HEK293 (cell line): ENCODE measurements around the gene HMGB2.

ENCODE experiments used
- CTCF ChIA-PET: fragments of 350-600 bp; formaldehyde crosslinking; extraction: SDS; loops from one replicate; lab custom pipeline; 2021; ENCODE audit warnings: antibody characterized with exemption; lab: Yijun Ruan, JAX
- POLR2A ChIA-PET: fragments of 300-600 bp; formaldehyde crosslinking; extraction: SDS; loops from one replicate; lab custom pipeline; 2020; ENCODE audit warnings: antibody characterized with exemption, inconsistent platforms; lab: Yijun Ruan, JAX
- H3K27ac ChIP-seq: fragments of 200-500 bp; sonication (Bioruptor generic); 2 replicates; pipeline ENCODE4 v1.5.1; 2014; ENCODE audit warnings: low read depth, low read length, control low read depth, inconsistent platforms; ENCODE audit errors: extremely low read depth
- H3K36me3 ChIP-seq, 2 experiments: fragments of 200-500 bp in 1 of 2; sonication (Bioruptor generic) in 1 of 2; 1 replicate in 1 of 2; 2 replicates in 1 of 2; pipeline ENCODE4 v1.5.1; 2014 to 2017; ENCODE audit warnings: inconsistent platforms in 2 of 2, low read length in 2 of 2; ENCODE audit not compliant: control insufficient read depth in 2 of 2, insufficient read depth in 1 of 2
- H3K4me1 ChIP-seq: fragments of 200-500 bp; sonication (Bioruptor generic); 2 replicates; pipeline ENCODE4 v1.5.1; 2014; ENCODE audit warnings: mild to moderate bottlenecking, low read length, inconsistent platforms; ENCODE audit not compliant: control insufficient read depth, insufficient read depth
- H3K4me3 ChIP-seq: 2 replicates; pipeline ENCODE4 v1.5.1; 2011; ENCODE audit warnings: low read depth, mild to moderate bottlenecking, control low read depth, low read length, moderate library complexity
- H3K9me3 ChIP-seq: fragments of 200-500 bp; sonication (Bioruptor generic); 2 replicates; pipeline ENCODE4 v1.5.1; 2014; ENCODE audit warnings: low read depth, low read length, inconsistent platforms; ENCODE audit not compliant: control insufficient read depth, insufficient read depth
- KLF1 ChIP-seq: fragments of 450-650 bp; formaldehyde crosslinking; IDR thresholded peaks from 2 replicates; pipeline ENCODE4 v1.5.1; 2016; ENCODE audit warnings: missing biosample characterization, missing genetic modification characterization
- MZF1 ChIP-seq: fragments of 450-650 bp; formaldehyde crosslinking; IDR thresholded peaks from 2 replicates; pipeline ENCODE4 v1.5.1; 2017; ENCODE audit warnings: missing biosample characterization, missing genetic modification characterization, borderline replicate concordance
- RBAK ChIP-seq: fragments of 450-650 bp; formaldehyde crosslinking; IDR thresholded peaks from 2 replicates; pipeline ENCODE4 v1.5.1; 2016; ENCODE audit warnings: missing biosample characterization, missing genetic modification characterization
- SCRT2 ChIP-seq: fragments of 450-650 bp; formaldehyde crosslinking; IDR thresholded peaks from 2 replicates; pipeline ENCODE4 v1.5.1; 2016; ENCODE audit warnings: missing biosample characterization, missing genetic modification characterization
- ZFHX2 ChIP-seq: fragments of 450-650 bp; formaldehyde crosslinking; conservative IDR thresholded peaks from 2 replicates; pipeline ENCODE4 v1.5.1; 2016; ENCODE audit warnings: missing biosample characterization, missing genetic modification characterization
- ZNF114 ChIP-seq: fragments of 450-650 bp; formaldehyde crosslinking; IDR thresholded peaks from 2 replicates; pipeline ENCODE4 v1.5.0; 2017; ENCODE audit warnings: missing biosample characterization, missing genetic modification characterization
- ZNF223 ChIP-seq: fragments of 450-650 bp; formaldehyde crosslinking; IDR thresholded peaks from 2 replicates; pipeline ENCODE4 v1.5.1; 2016; ENCODE audit warnings: missing biosample characterization, missing genetic modification characterization
- ZNF266 ChIP-seq: fragments of 450-650 bp; formaldehyde crosslinking; IDR thresholded peaks from 2 replicates; pipeline ENCODE4 v1.5.1; 2016; ENCODE audit warnings: missing biosample characterization, missing genetic modification characterization, low read depth
- ZNF521 ChIP-seq: fragments of 450-650 bp; formaldehyde crosslinking; IDR thresholded peaks from 2 replicates; pipeline ENCODE4 v1.5.1; 2017; ENCODE audit warnings: missing biosample characterization, mild to moderate bottlenecking, missing genetic modification characterization
- ZNF558 ChIP-seq: fragments of 450-650 bp; formaldehyde crosslinking; IDR thresholded peaks from 2 replicates; pipeline ENCODE4 v1.5.1; 2016; ENCODE audit warnings: missing biosample characterization, missing genetic modification characterization
- ZNF600 ChIP-seq: fragments of 450-650 bp; formaldehyde crosslinking; IDR thresholded peaks from 2 replicates; pipeline ENCODE4 v1.5.1; 2016; ENCODE audit warnings: missing biosample characterization, missing genetic modification characterization
- ZNF624 ChIP-seq: fragments of 450-650 bp; formaldehyde crosslinking; IDR thresholded peaks from 2 replicates; pipeline ENCODE4 v1.5.1; 2017; ENCODE audit warnings: missing biosample characterization, missing genetic modification characterization
- ZNF660 ChIP-seq: fragments of 450-650 bp; IDR thresholded peaks from 2 replicates; pipeline ENCODE4 v1.5.1; 2018; ENCODE audit warnings: missing biosample characterization, mild to moderate bottlenecking, missing genetic modification characterization
- ZNF747 ChIP-seq: fragments of 450-650 bp; formaldehyde crosslinking; IDR thresholded peaks from 2 replicates; pipeline ENCODE4 v1.5.1; 2016; ENCODE audit warnings: missing biosample characterization, missing genetic modification characterization
- ZNF776 ChIP-seq: fragments of 450-650 bp; formaldehyde crosslinking; IDR thresholded peaks from 2 replicates; pipeline ENCODE4 v1.5.0; 2017; ENCODE audit warnings: missing biosample characterization, missing genetic modification characterization, borderline replicate concordance
- ZNF830 ChIP-seq: fragments of 450-650 bp; IDR thresholded peaks from 2 replicates; pipeline ENCODE4 v1.5.0; 2018; ENCODE audit warnings: missing biosample characterization, missing genetic modification characterization, low read depth, mild to moderate bottlenecking, moderate library complexity
- ZNF843 ChIP-seq: fragments of 450-650 bp; formaldehyde crosslinking; IDR thresholded peaks from 2 replicates; pipeline ENCODE4 v1.5.1; 2016; ENCODE audit warnings: missing biosample characterization, missing genetic modification characterization
- TF ChIP-seq, protein P1 (sequence below): fragments of 450-650 bp; formaldehyde crosslinking; IDR thresholded peaks from 2 replicates; pipeline ENCODE4 v1.5.1; 2017; ENCODE audit warnings: missing biosample characterization, mild to moderate bottlenecking, missing genetic modification characterization, moderate library complexity
- TF ChIP-seq, protein P2 (sequence below): fragments of 450-650 bp; IDR thresholded peaks from 2 replicates; pipeline ENCODE4 v1.5.1; 2018; ENCODE audit warnings: missing biosample characterization, missing genetic modification characterization
- TF ChIP-seq, protein P3 (sequence below): fragments of 450-650 bp; formaldehyde crosslinking; IDR thresholded peaks from 2 replicates; pipeline ENCODE4 v1.5.1; 2016; ENCODE audit warnings: missing biosample characterization, missing genetic modification characterization
- TF ChIP-seq, protein P4 (sequence below): fragments of 450-650 bp; formaldehyde crosslinking; IDR thresholded peaks from 2 replicates; pipeline ENCODE4 v1.5.1; 2017; ENCODE audit warnings: missing biosample characterization, missing genetic modification characterization

Gene HMGB2

DNA sequence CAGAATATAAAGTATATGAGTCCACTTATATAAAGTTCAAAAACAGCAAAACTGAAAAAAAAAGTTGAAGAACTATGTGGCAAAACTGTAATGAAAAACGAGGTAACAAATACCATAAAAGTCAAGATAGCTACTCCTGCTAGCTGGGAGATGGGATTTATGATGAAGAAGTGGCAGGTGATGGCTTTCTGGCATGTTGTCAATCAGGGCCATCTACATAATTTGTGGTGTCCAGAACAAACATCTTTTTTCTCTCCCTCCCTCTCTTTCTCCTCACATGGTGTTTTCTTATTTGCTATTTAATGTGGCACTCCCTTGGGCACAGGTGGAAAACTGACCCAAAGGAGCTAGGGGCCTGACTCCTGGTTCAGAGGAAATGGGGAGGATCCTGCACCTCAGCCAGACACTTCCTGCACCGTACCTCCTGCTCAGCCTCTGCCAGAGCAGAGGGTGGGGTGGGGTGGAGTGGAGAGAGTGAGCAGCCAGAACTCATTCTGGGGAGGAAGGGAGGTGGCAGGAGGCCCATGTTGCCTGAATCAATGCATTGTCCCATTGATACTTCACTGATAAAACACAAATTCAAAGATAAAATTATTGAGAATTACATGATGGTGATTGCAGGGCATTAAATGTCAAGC, 31.3 kb upstream of the HMGB2 start:
- Histone ChIP-seq H3K36me3 (no peaks in the 10 kb centered on the region), H3K4me1 (no peaks in the 10 kb centered on the region), H3K9me3 (no peaks in the 10 kb centered on the region), H3K4me3 (no peak overlapping the region), H3K27ac (no peak overlapping the region)
- ChIA-PET POLR2A (interaction anchor here (1.3 kb wide), 1 partner anchor 31 kb away, joined by 4 read pairs; the partner anchor contains the start of gene HMGB2), CTCF (no interaction called here)
- TF ChIP-seq ZNF600 (tag by site-specific recombination) (0 out of 2 replicates have a peak, but pooled peaks have one; percentile 44), ZNF624 (tag by site-specific recombination) (no peak), ZNF776 (tag by site-specific recombination) (no peak), ZNF114 (no peak), MZF1 (tag by site-specific recombination) (no peak), ZNF660 (no peak)

DNA sequence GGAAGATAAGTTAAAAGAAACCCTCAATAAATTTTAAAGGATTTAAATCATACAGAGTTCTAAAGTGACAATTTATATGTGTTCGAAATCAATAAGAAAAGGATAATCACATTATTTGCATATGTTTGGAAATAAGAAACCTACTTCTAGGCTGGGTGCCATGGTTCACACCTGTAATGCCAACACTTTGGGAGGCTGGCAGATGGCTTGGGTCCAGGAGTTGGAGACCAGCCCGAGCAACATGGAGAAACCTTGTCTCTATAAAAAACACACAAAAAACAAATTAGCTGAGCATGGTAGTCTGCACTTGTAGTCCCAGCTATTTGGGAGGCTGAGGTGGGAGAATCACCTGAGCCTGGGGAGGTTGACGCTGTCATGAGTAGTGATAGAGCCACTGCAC, 28.5 kb upstream of the HMGB2 start:
- no peaks in the 10 kb centered on the region for H3K9me3 ChIP-seq
- POLR2A ChIA-PET: no interaction called here
- H3K27ac ChIP-seq: no peak overlapping the region
- H3K4me1 ChIP-seq: no peaks in the 10 kb centered on the region
- H3K36me3 ChIP-seq: no peaks in the 10 kb centered on the region
- no peak overlapping the region for H3K4me3 ChIP-seq
- TF ChIP-seq, protein P1, sequence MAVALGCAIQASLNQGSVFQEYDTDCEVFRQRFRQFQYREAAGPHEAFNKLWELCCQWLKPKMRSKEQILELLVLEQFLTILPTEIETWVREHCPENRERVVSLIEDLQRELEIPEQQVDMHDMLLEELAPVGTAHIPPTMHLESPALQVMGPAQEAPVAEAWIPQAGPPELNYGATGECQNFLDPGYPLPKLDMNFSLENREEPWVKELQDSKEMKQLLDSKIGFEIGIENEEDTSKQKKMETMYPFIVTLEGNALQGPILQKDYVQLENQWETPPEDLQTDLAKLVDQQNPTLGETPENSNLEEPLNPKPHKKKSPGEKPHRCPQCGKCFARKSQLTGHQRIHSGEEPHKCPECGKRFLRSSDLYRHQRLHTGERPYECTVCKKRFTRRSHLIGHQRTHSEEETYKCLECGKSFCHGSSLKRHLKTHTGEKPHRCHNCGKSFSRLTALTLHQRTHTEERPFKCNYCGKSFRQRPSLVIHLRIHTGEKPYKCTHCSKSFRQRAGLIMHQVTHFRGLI (tag by site-specific recombination): no peak
- no peak for TF ChIP-seq ZNF843
- TF ChIP-seq ZNF558: no peak
- TF ChIP-seq KLF1: no peak
- TF ChIP-seq ZNF747 (tag by site-specific recombination): no peak
- TF ChIP-seq RBAK (tag by site-specific recombination): no peak
- TF ChIP-seq ZFHX2: no peak
- no peak for TF ChIP-seq ZNF223 (tag by site-specific recombination)
- no peak for TF ChIP-seq SCRT2 (tag by site-specific recombination)
- TF ChIP-seq, protein P2, sequence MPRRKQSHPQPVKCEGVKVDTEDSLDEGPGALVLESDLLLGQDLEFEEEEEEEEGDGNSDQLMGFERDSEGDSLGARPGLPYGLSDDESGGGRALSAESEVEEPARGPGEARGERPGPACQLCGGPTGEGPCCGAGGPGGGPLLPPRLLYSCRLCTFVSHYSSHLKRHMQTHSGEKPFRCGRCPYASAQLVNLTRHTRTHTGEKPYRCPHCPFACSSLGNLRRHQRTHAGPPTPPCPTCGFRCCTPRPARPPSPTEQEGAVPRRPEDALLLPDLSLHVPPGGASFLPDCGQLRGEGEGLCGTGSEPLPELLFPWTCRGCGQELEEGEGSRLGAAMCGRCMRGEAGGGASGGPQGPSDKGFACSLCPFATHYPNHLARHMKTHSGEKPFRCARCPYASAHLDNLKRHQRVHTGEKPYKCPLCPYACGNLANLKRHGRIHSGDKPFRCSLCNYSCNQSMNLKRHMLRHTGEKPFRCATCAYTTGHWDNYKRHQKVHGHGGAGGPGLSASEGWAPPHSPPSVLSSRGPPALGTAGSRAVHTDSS (tag by site-specific recombination): no peak
- TF ChIP-seq ZNF830 (tag by site-specific recombination): no peak
- no peak for TF ChIP-seq ZNF266 (tag by site-specific recombination)
- TF ChIP-seq, protein P3, sequence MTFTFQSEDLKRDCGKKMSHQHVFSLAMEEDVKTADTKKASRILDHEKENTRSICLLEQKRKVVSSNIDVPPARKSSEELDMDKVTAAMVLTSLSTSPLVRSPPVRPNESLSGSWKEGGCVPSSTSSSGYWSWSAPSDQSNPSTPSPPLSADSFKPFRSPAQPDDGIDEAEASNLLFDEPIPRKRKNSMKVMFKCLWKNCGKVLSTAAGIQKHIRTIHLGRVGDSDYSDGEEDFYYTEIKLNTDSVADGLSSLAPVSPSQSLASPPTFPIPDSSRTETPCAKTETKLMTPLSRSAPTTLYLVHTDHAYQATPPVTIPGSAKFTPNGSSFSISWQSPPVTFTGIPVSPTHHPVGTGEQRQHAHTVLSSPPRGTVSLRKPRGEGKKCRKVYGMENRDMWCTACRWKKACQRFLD (tag by site-specific recombination): no peak
- TF ChIP-seq, protein P4, sequence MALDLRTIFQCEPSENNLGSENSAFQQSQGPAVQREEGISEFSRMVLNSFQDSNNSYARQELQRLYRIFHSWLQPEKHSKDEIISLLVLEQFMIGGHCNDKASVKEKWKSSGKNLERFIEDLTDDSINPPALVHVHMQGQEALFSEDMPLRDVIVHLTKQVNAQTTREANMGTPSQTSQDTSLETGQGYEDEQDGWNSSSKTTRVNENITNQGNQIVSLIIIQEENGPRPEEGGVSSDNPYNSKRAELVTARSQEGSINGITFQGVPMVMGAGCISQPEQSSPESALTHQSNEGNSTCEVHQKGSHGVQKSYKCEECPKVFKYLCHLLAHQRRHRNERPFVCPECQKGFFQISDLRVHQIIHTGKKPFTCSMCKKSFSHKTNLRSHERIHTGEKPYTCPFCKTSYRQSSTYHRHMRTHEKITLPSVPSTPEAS (tag by site-specific recombination): no peak
- no peak for TF ChIP-seq ZNF521 (tag by site-specific recombination)
- CTCF ChIA-PET: no interaction called here
